Measurements from ENCODE around the gene MEIOC.
A peak's percentile ranks its signal among the peaks of the same experiment; 100 is the strongest.
"Not testable (repeated sequence)": the region's sequence is repeated elsewhere in the genome, so short reads cannot be mapped to it uniquely, and the experiment has no call there.

MEIOC gene

DNA sequence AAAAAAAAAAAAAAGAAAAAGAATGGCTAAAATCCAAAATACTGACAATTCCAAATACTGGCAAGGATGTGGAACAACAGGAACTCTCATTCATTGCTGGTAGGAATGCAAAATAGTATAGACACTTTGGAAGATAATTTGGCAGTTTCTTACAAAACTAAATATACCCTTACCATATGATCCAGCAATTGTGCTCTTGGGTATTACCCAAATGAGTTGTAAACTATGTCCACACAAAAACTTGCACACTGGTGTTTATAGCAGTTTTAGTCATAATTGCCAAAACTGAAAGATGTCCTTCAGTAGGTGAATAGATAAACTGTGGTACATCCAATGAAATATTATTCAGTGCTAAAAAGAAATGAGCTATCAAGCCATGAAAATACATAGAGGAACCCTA, 8.5 kb upstream of the MEIOC start:
- no peak for DNase-seq (ENCODE audit: low spot score)

- no peak for DNase-seq (ENCODE audit: low spot score)
Observed at GRCh38 chr17:44648963-44649362, 7.3 kb upstream of the MEIOC start.

DNA sequence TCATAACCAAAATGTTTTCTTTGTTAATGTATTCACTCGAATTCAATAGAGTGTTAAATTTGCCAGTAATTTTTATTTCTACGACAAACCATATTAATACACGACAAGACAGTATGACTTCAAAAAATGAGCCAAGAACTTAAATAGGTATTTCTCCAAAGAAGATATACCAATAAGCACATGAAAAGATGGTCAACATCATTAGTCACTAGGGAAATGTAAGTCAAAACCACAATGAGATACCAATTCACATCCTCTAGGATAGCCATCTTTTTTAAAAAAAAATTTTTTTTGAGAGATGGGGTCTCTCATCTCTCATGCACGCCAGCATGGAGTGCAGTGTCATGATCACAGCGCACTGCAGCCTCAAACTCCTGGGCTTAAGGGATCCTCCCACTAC, 5.0 kb upstream of the MEIOC start:
- no peak for DNase-seq (ENCODE audit: low spot score)

DNA sequence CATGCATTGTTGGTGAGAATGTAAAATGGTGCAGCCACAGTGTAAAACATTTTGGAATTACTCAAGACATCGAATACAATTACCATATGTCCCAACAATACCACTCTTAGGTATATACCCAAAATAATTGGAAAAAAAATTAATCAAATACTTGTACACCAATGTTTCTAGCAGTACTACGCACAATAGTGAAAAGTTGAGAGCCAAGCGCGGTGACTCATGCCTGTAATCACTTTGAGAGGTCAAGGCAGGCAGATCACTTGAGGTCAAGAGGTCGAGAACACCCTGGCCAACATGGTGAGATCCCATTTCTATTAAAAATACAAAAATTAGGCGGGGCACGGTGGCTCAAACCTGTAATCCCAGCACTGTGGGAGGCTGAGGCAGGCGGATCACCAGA, 3.5 kb upstream of the MEIOC start:
- DNase-seq (ENCODE audit: low spot score): no peak

DNA sequence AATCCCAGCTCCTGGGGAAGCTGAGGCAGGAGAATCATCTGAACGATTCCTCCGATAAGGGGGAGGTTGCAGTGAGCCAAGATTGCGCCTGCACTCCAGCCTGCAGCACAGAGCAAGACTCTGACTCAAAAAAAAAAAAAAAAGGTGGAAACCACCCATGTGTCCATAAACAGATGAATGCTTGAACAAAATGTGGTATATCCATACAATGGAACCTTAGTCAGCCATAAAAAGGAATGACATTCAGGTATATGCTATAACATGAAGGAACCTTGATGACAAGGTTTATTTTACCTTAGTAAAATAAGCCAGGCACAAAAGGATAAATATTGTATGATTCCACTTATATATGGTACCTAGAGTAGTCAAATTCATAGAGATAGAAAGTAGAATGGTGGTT, 2.9 kb upstream of the MEIOC start:
- no peak for DNase-seq (ENCODE audit: low spot score)

GRCh38 chr17:44653954-44654353, 2.3 kb upstream of the MEIOC start:
- DNase-seq (ENCODE audit: low spot score): no peak

- DNase-seq (ENCODE audit: low spot score): no peak
Observed at GRCh38 chr17:44661835-44662234, 5.6 kb downstream of the MEIOC start.

GRCh38 chr17:44663095-44663494, 6.8 kb downstream of the MEIOC start:
- DNase-seq (ENCODE audit: low spot score): no peak

DNA sequence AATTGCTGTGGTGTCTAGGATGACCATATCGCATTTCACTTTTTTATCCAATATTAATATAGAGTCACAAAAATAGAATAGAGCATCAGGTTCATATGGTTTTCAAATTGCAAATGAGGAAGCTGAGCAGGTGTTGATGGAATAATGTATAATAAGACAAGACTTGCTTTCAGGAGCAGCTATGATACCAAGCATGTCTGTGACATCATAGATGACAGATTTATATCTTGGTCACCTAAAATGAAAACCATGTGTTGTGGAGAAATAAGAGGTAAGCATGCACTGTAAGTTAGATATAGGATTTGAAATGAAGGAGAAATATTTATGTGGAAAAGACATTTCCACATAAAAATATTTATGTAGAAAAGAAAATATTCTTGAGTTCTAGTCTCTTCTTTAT, 8.6 kb downstream of the MEIOC start:
- DNase-seq (ENCODE audit: low spot score): no peak

DNA sequence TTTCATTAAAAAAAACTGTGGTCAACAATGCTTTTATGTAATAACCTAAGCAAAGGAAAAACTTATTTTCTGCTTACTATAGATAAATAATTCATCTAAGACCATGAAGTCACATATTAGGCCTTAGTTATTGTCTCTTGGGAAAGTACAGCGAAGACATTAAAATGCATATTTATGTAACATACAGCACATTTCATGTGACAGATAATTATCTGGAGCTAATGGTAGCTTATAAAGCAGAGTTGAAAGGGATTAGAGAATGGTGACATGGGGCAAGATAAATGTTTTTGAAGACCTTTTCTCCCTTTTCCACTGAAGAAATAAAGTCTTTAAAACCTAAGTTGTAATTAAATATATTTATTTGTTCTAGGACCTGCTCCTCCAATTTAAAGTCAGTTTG, 9.7 kb downstream of the MEIOC start:
- no peak for DNase-seq (ENCODE audit: low spot score)

DNA sequence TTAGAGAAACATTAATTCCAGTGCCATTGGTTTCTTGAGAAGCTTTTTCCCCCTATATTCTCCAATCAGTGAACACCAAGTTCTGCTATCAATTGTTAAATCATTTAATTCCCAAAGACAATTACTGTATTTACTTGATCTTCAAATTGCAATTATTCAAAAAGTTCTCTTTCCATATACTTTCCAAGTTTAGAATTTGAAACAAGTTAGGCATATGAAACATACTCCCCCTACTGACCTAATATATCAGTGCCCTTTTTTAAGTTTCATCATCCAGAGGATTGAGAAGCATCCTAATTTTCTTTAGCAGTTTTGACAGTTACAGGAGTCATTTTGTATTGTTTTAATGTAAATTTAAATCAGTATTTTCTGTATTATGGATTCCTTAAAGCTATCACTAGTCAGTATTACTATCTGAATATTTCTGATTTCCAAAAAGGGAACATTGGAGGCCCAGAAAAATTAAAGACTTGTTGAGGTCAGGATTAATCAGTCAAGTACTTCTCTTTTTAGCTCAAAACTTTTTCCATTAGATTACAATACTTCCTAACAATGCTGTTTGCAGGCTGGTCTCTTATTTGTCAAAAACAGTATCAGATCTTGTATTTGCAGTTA, 16.3 kb downstream of the MEIOC start:
- DNase-seq (ENCODE audit: low spot score): no peak

DNA sequence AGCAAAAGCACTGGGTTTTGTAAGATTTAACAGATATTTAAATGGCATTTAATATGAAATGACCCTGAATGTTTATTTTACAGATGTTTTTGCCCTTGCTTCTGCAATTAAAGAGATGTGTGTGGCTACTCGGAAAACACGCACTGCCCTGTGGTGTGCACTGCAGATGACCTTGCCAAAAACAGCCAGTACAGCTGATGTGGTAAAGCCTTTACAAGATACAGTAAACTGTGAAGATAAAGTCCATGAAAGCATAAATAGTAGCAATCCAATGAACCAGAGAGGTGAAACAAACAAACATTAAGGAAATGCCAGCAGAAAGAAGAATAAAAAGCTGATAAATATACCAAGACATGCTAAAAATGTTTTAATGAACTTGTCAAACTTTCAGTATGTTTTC, 17.6 kb downstream of the MEIOC start:
- DNase-seq (ENCODE audit: low spot score): no peak

DNA sequence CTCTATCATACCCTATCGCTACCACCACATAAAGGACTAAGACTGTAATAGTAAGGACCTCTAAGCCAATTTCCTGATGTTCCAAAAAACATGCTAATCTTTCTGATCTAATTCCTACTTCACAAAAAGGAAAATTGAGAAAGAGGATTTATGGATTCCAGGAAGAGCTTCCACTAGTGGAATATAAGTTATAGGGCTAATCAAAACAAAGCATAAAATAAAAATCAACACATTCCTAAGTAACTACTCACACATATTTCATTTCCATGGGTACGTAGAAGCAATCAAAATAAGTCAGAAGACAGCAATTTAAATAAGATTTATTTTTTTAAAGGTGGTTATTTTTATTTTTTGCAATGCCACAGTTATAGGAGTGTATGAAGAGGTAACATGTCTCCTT, 20.9 kb downstream of the MEIOC start:
- no peak for DNase-seq (ENCODE audit: low spot score)

- DNase-seq (ENCODE audit: low spot score): not testable (repeated sequence)
Observed at GRCh38 chr17:44683303-44683702, 27.0 kb downstream of the MEIOC start.

GRCh38 chr17:44687756-44688155, 31.5 kb downstream of the MEIOC start:
- DNase-seq (ENCODE audit: low spot score): no peak

GRCh38 chr17:44688200-44688599, 31.9 kb downstream of the MEIOC start:
- DNase-seq (ENCODE audit: low spot score): no peak

- DNase-seq (ENCODE audit: low spot score): no peak
Observed at GRCh38 chr17:44688675-44689476, 32.6 kb downstream of the MEIOC start.

DNA sequence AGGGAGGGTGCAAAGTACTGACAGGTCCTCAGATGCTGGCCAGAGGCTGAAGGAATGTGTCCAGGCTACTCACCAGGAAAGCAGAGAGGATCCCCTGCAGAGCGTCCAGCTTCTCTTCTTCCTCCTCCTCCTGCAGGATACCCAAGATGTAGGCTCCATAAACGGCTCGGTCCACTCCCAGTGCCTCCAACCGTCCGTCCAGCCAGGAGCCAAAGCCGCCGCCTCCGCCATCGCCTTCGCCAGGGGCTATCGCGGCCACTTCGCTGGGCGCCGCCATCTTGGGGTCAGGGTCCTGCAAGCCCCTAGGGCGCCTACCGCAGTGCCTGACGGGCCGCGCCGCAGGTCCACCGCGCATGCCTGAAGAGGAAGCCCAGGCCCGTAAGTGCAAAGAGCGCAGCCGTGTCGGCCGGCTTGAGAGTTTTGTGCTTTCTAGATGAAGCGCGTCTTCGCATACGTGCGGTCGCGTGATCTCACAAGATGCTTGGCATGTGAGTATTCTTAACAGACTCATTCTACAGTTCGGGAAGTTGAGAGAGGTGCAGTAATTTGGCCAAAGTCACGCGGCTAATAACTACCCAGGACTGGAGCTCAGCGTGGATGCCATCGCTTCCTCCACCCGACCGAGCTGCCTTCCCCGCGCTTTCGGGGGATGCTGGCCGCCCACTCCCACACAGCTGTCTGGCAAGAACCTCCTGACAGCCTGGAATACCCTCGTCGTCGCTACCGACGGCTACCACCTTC, 33.4 kb downstream of the MEIOC start, which contains the start of gene CCDC43:
Gene CCDC43 (minus strand): TSS at position 300 of the 741 bp plus-strand sequence. CDS start 23 bp downstream, at position 277.
- DNase-seq (ENCODE audit: low spot score): peak; percentile 84

DNA sequence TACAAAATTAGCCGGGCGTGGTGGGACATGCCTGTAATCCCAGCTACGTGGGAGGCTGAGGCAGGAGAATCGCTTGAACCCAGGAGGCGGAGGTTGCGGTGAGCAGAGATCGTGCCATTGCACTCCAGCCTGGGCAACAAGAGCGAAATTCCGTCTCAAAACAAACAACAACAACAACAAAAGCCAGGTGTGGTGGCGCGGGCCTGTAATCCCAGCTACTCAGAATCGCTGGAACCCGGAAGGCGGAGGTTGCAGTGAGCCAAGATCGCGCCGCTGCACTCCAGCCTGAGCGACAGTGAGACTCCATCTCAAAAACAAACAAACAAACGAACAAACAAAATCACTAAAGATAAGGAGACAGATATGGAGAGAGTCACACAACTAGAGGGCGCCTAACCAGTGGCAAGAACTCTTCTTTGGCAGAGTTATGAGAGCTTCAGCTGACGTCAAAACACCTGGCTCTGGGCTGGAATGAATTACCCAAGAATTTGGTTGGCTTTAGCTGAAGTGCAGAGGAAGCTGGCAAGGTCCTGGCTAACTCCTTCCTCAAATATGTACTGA, 34.6 kb downstream of the MEIOC start:
- DNase-seq (ENCODE audit: low spot score): not testable (repeated sequence)

GRCh38 chr17:44693609-44694008, 37.3 kb downstream of the MEIOC start:
- DNase-seq (ENCODE audit: low spot score): no peak

- not testable (repeated sequence) for DNase-seq (ENCODE audit: low spot score)
Observed at GRCh38 chr17:44700288-44700687, 44.0 kb downstream of the MEIOC start.

- DNase-seq (ENCODE audit: low spot score): no peak
Observed at GRCh38 chr17:44707755-44708400, 51.6 kb downstream of the MEIOC start.

Measured in HuH-7.5 (cell line).